Upper lobe of right lung (tissue), 1 donor: ENCODE results near the gene C2CD3. TPM values are rescaled to one million over a fixed set of nuclear protein-coding genes. Genes with fewer than 3 reads are reported as not detected.

ENCODE experiments used
- ATAC-seq: fragments of 200-7000 bp; cut with Tn5 transposase; one replicate; pipeline ENCODE4 v1.9.1; 2020; ENCODE audit warnings: mild to moderate bottlenecking, moderate library complexity
- DNase-seq: peaks from one replicate; pipeline ENCODE4 v3.0.0-alpha.2; 2020
- H3K27ac ChIP-seq: fragments of 200-600 bp; one replicate; pipeline ENCODE4 v1.8.0; 2022
- H3K27me3 ChIP-seq: fragments of 200-600 bp; one replicate; pipeline ENCODE4 v1.8.0; 2022; ENCODE audit warnings: mild to moderate bottlenecking
- H3K36me3 ChIP-seq: fragments of 200-600 bp; one replicate; pipeline ENCODE4 v1.8.0; 2022
- H3K4me1 ChIP-seq: fragments of 200-600 bp; one replicate; pipeline ENCODE4 v1.8.0; 2022
- H3K4me3 ChIP-seq: fragments of 200-600 bp; one replicate; pipeline ENCODE4 v1.8.0; 2022; ENCODE audit warnings: mild to moderate bottlenecking
- H3K9me3 ChIP-seq: fragments of 200-600 bp; one replicate; pipeline ENCODE4 v1.8.0; 2022
- CTCF ChIP-seq: fragments of 200-600 bp; IDR thresholded peaks from one replicate; pipeline ENCODE4 v1.8.0; 2022; ENCODE audit warnings: antibody characterized with exemption
- intact Hi-C: fragments of 100-400 bp; cut with DNase I; formaldehyde crosslinking; loops from one replicate; pipeline ENCODE4 v1.11.0; 2022
- total RNA-seq: library from RNA; stranded (reverse); fragmentation: NEBNext Ultra II Directional; extraction: Animal tissue kit (Norgen Biotek cat#: 25700); gene quantifications from one replicate; pipeline ENCODE4 v1.2.1, GENCODE V29; 2021
- donor health status: DM: no; HTN: yes; CAD: no; lungs with severe emphysema.

C2CD3 gene
- total RNA-seq, 1 donor from 2014 or later: 26.8 TPM

- ATAC-seq: no peak
- intact Hi-C loops: no loop called here
- Histone ChIP-seq H3K4me3 (no peak overlapping the region), H3K9me3 (no peaks in the 10 kb centered on the region), H3K36me3 (peaks cover 77% of the 10 kb centered on the region), H3K4me1 (no peaks in the 10 kb centered on the region), H3K27me3 (no peaks in the 10 kb centered on the region), H3K27ac (no peak overlapping the region)
- no peak for TF ChIP-seq CTCF
- no peak for DNase-seq
Measured at GRCh38 chr11:74102321-74102720, 68.5 kb downstream of the C2CD3 start.

GRCh38 chr11:74100735-74101134, 70.1 kb downstream of the C2CD3 start:
- intact Hi-C loops: no loop called here
- DNase-seq: no peak
- Histone ChIP-seq H3K27ac (no peak overlapping the region), H3K36me3 (peaks cover 85% of the 10 kb centered on the region), H3K27me3 (no peaks in the 10 kb centered on the region), H3K4me1 (no peaks in the 10 kb centered on the region), H3K4me3 (no peak overlapping the region), H3K9me3 (no peaks in the 10 kb centered on the region)
- no peak for TF ChIP-seq CTCF
- ATAC-seq: no peak

DNA sequence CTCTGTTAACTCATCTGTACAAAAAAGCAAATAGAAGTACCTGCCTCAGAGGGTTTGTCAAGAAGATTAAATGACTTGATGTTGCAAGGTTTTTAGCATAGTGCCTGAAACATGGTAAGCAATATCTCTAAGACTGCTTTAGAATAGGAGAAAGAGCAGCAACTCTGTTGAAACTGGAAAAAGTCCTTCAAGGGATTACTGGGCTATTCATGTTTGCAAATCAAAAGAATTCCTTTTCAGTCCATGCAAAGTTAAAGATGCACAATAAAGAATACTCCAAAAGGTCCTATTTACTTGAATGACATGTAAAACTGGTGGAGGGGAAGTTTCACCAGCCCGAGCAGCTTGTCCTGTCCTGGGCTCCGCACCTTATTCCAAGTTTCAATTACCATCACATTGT, 70.6 kb downstream of the C2CD3 start:
- Histone ChIP-seq H3K4me3 (no peak overlapping the region), H3K36me3 (peaks cover 85% of the 10 kb centered on the region), H3K27ac (no peak overlapping the region), H3K27me3 (no peaks in the 10 kb centered on the region), H3K9me3 (no peaks in the 10 kb centered on the region), H3K4me1 (no peaks in the 10 kb centered on the region)
- ATAC-seq: no peak
- no peak for DNase-seq
- intact Hi-C loops: no loop called here
- TF ChIP-seq CTCF: no peak

- DNase-seq: no peak
- ATAC-seq: no peak
- H3K36me3 ChIP-seq: peaks cover 78% of the 10 kb centered on the region
- intact Hi-C loops: no loop called here
- no peak overlapping the region for H3K27ac ChIP-seq
- TF ChIP-seq CTCF: no peak
- H3K27me3 ChIP-seq: no peaks in the 10 kb centered on the region
- H3K4me1 ChIP-seq: no peaks in the 10 kb centered on the region
- H3K9me3 ChIP-seq: no peaks in the 10 kb centered on the region
- H3K4me3 ChIP-seq: no peak overlapping the region
Measured at GRCh38 chr11:74097686-74098237, 73.0 kb downstream of the C2CD3 start.

GRCh38 chr11:74094393-74094792, 76.4 kb downstream of the C2CD3 start:
- Histone ChIP-seq H3K9me3 (no peaks in the 10 kb centered on the region), H3K27me3 (no peaks in the 10 kb centered on the region), H3K4me3 (no peak overlapping the region), H3K27ac (no peak overlapping the region), H3K4me1 (no peaks in the 10 kb centered on the region), H3K36me3 (peaks cover 89% of the 10 kb centered on the region)
- no peak for ATAC-seq
- intact Hi-C loops: no loop called here
- no peak for DNase-seq
- no peak for TF ChIP-seq CTCF

GRCh38 chr11:74092425-74092824, 78.4 kb downstream of the C2CD3 start:
- TF ChIP-seq CTCF: no peak
- Histone ChIP-seq H3K27me3 (no peaks in the 10 kb centered on the region), H3K27ac (no peak overlapping the region), H3K4me3 (no peak overlapping the region), H3K9me3 (no peaks in the 10 kb centered on the region), H3K4me1 (no peaks in the 10 kb centered on the region), H3K36me3 (peaks cover 87% of the 10 kb centered on the region)
- ATAC-seq (no peak), DNase-seq (no peak)
- intact Hi-C loops: no loop called here
